Hepatocyte (in vitro differentiated cells): ENCODE data around the gene TSPAN9. TPM values are rescaled to one million over a fixed set of nuclear protein-coding genes. Genes with fewer than 3 reads are reported as not detected.

Experiments
- DNase-seq: peaks from one replicate; pipeline ENCODE4 v3.0.0-alpha.2; 2016; ENCODE audit warnings: low spot score
- H2AFZ ChIP-seq: fragments of 200-600 bp; sonication (generic); 2 replicates; pipeline ENCODE4 v1.6.0; 2016; ENCODE audit warnings: antibody characterized with exemption, mild to moderate bottlenecking
- H3K27ac ChIP-seq: fragments of 200-600 bp; sonication (generic); 2 replicates; pipeline ENCODE4 v1.5.1; 2016; ENCODE audit warnings: mild to moderate bottlenecking
- H3K27me3 ChIP-seq: fragments of 200-600 bp; sonication (generic); 2 replicates; pipeline ENCODE4 v1.6.1; 2016
- H3K36me3 ChIP-seq: fragments of 200-600 bp; sonication (generic); replicated peaks from 2 replicates; pipeline ENCODE4 v1.5.1; 2016; ENCODE audit warnings: low read depth; ENCODE audit not compliant: insufficient read depth
- H3K4me1 ChIP-seq: fragments of 200-600 bp; sonication (generic); 2 replicates; pipeline ENCODE4 v1.5.1; 2016; ENCODE audit warnings: mild to moderate bottlenecking, moderate library complexity; ENCODE audit not compliant: insufficient read depth
- H3K4me2 ChIP-seq: fragments of 200-600 bp; sonication (generic); 2 replicates; pipeline ENCODE4 v1.6.0; 2016
- H3K4me3 ChIP-seq: fragments of 200-600 bp; sonication (generic); 2 replicates; pipeline ENCODE4 v1.5.1; 2016; ENCODE audit warnings: mild to moderate bottlenecking
- H3K79me2 ChIP-seq: fragments of 200-600 bp; sonication (generic); 2 replicates; pipeline ENCODE4 v1.6.0; 2017; ENCODE audit warnings: mild to moderate bottlenecking
- H3K9me2 ChIP-seq: fragments of 200-600 bp; sonication (generic); replicated peaks from 2 replicates; pipeline ENCODE4 v1.6.0; 2017; ENCODE audit warnings: mild to moderate bottlenecking; ENCODE audit not compliant: insufficient read depth
- H3K9me3 ChIP-seq: fragments of 200-600 bp; sonication (generic); 2 replicates; pipeline ENCODE4 v1.5.1; 2016; ENCODE audit warnings: low read depth, mild to moderate bottlenecking
- H4K20me1 ChIP-seq: fragments of 200-600 bp; sonication (generic); 2 replicates; pipeline ENCODE4 v1.6.0; 2016; ENCODE audit warnings: mild to moderate bottlenecking; ENCODE audit not compliant: insufficient read depth, poor library complexity, severe bottlenecking
- EZH2 ChIP-seq: fragments of 200-600 bp; sonication (generic); IDR thresholded peaks from 2 replicates; pipeline ENCODE4 v1.6.1; 2016; ENCODE audit warnings: antibody characterized with exemption, mild to moderate bottlenecking, borderline replicate concordance
- EZH2phosphoT487 ChIP-seq: fragments of 200-600 bp; sonication (generic); IDR thresholded peaks from one replicate; pipeline ENCODE4 v1.6.1; 2018; ENCODE audit warnings: antibody characterized with exemption, mild to moderate bottlenecking, low read depth, moderate library complexity; ENCODE audit not compliant: unreplicated experiment, severe bottlenecking
- WGBS: methylation state at CpG from one replicate; pipeline ENCODE4 v1.1.6; 2016; ENCODE audit warnings: low lambda C conversion rate; ENCODE audit errors: missing lambda C conversion rate; 5-methylcytosine and 5-hydroxymethylcytosine counted together
- polyA plus RNA-seq: library from polyadenylated mRNA; unstranded; fragments of >200 nt; fragmentation: Nextera tagmentation; extraction: Ambion mirVana; gene quantifications from 2 replicates; pipeline ENCODE4 v1.2.1, GENCODE V29; 2016
- total RNA-seq: library from RNA; depleted of rRNA; stranded (reverse); fragments of >200 nt; gene quantifications from 2 replicates; pipeline ENCODE4 v1.2.3, GENCODE V29; 2014
- TF ChIP-seq, protein P1 (sequence below): fragments of 200-600 bp; sonication (generic); IDR thresholded peaks from 2 replicates; pipeline ENCODE4 v1.5.1; 2016; ENCODE audit warnings: antibody characterized with exemption, mild to moderate bottlenecking; ENCODE audit not compliant: poor library complexity

Gene TSPAN9
- total and polyA plus RNA-seq, 2 experiments from 2014 or later, result 16.6 to 38.6 TPM

DNA sequence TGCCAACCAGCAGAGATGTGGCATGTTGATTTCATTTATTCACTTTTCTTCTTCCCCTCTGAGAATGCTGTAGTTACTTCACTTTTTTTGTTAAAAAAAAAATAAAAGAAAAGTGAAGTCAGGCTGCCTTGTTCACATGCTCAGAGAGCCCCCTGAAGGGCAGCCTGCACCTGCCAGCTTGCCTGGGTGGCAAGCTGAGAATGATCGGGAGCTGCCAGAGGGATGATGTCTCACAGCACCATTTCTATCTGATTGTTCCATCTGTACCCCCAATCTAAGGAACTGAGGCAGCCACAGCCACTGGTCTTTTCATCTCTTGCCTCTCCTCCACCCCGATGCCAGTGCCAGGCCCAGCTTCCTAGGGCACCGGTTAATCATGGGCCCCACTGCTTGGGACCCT, 118.2 kb downstream of the TSPAN9 start:
- TF ChIP-seq EZH2phosphoT487 (no peak), EZH2 (no peak)
- TF ChIP-seq, protein P1, sequence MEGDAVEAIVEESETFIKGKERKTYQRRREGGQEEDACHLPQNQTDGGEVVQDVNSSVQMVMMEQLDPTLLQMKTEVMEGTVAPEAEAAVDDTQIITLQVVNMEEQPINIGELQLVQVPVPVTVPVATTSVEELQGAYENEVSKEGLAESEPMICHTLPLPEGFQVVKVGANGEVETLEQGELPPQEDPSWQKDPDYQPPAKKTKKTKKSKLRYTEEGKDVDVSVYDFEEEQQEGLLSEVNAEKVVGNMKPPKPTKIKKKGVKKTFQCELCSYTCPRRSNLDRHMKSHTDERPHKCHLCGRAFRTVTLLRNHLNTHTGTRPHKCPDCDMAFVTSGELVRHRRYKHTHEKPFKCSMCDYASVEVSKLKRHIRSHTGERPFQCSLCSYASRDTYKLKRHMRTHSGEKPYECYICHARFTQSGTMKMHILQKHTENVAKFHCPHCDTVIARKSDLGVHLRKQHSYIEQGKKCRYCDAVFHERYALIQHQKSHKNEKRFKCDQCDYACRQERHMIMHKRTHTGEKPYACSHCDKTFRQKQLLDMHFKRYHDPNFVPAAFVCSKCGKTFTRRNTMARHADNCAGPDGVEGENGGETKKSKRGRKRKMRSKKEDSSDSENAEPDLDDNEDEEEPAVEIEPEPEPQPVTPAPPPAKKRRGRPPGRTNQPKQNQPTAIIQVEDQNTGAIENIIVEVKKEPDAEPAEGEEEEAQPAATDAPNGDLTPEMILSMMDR, result no peak
- Histone ChIP-seq H3K4me2 (no peak overlapping the region), H2AFZ (no peak overlapping the region), H3K27me3 (peaks cover 3% of the 10 kb centered on the region), H3K27ac (no peak overlapping the region), H3K9me3 (no peaks in the 10 kb centered on the region), H3K9me2 (no peaks in the 10 kb centered on the region), H3K79me2 (no peaks in the 10 kb centered on the region), H3K4me3 (no peak overlapping the region), H4K20me1 (peaks cover 21% of the 10 kb centered on the region), H3K4me1 (no peaks in the 10 kb centered on the region), H3K36me3 (no peaks in the 10 kb centered on the region)
- no peak for DNase-seq
- 91% methylated on average over 3 of the region's 3 CpGs for WGBS

GRCh38 chr12:3195859-3196483, 118.8 kb downstream of the TSPAN9 start:
- H3K36me3 ChIP-seq, result no peaks in the 10 kb centered on the region
- H3K27ac ChIP-seq, result peak overlapping the region; percentile 22
- no peak overlapping the region for H3K4me2 ChIP-seq
- H3K4me1 ChIP-seq, result peaks cover under 1% of the 10 kb centered on the region
- H3K4me3 ChIP-seq, result no peak overlapping the region
- no peak overlapping the region for H2AFZ ChIP-seq
- DNase-seq, result no peak
- H4K20me1 ChIP-seq, result peaks cover 27% of the 10 kb centered on the region
- H3K9me3 ChIP-seq, result no peaks in the 10 kb centered on the region
- no peaks in the 10 kb centered on the region for H3K9me2 ChIP-seq
- 75% methylated on average over 14 of the region's 14 CpGs for WGBS
- TF ChIP-seq, protein P1, result no peak
- TF ChIP-seq EZH2phosphoT487, result no peak
- TF ChIP-seq EZH2, result no peak
- no peaks in the 10 kb centered on the region for H3K79me2 ChIP-seq
- H3K27me3 ChIP-seq, result peaks cover 4% of the 10 kb centered on the region

DNA sequence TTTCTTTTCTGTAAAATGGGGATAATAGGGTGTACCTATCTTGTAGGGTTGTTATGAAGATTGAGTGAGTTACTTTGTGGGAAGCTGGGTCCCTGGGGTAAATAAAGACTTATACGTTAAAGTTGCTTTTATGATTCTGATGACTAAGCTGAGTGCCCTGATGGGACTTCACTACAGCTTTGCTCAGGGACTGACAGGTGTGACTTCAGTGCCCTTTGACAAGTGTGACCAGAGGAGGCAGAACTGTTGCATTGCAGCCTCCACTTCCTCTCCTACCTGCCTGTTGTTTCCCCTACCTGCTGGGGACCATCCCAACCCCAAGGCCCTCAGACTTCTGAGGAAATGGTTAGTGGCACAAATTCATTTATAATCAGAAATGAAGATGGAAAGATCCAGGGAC, 119.3 kb downstream of the TSPAN9 start:
- H3K27me3 ChIP-seq, result peaks cover 9% of the 10 kb centered on the region
- no peaks in the 10 kb centered on the region for H3K9me2 ChIP-seq
- peak overlapping the region; percentile 22 for H3K27ac ChIP-seq
- H3K4me2 ChIP-seq, result no peak overlapping the region
- no peak for TF ChIP-seq EZH2phosphoT487
- TF ChIP-seq EZH2, result no peak
- TF ChIP-seq, protein P1, result no peak
- H3K79me2 ChIP-seq, result no peaks in the 10 kb centered on the region
- peaks cover 32% of the 10 kb centered on the region for H4K20me1 ChIP-seq
- 59% methylated on average over 1 of the region's 1 CpG for WGBS
- H2AFZ ChIP-seq, result no peak overlapping the region
- H3K4me3 ChIP-seq, result no peak overlapping the region
- H3K9me3 ChIP-seq, result no peaks in the 10 kb centered on the region
- H3K4me1 ChIP-seq, result peaks cover 5% of the 10 kb centered on the region
- H3K36me3 ChIP-seq, result no peaks in the 10 kb centered on the region
- DNase-seq, result no peak
